Astrocyte of the spinal cord (primary cell): Measurements from ENCODE around the gene NRARP.

Source experiments
- DNase-seq: peaks from one replicate; pipeline ENCODE4 v3.0.0; 2011; ENCODE audit warnings: low read depth, low spot score
- H3K4me3 ChIP-seq: 2 replicates; pipeline ENCODE4 v1.5.1; 2011; ENCODE audit warnings: low read depth, mild to moderate bottlenecking, low read length, moderate library complexity
- in situ Hi-C: cut with HindIII; loops from 2 replicates; pipeline ENCODE4 v1.10.0; 2017; ENCODE audit warnings: low sequenced_read_pairs
- TF ChIP-seq, protein P1 (sequence below): IDR thresholded peaks from 2 replicates; pipeline ENCODE4 v1.5.1; 2012; ENCODE audit warnings: low read depth, mild to moderate bottlenecking, low read length, inconsistent platforms

The NRARP gene

DNA sequence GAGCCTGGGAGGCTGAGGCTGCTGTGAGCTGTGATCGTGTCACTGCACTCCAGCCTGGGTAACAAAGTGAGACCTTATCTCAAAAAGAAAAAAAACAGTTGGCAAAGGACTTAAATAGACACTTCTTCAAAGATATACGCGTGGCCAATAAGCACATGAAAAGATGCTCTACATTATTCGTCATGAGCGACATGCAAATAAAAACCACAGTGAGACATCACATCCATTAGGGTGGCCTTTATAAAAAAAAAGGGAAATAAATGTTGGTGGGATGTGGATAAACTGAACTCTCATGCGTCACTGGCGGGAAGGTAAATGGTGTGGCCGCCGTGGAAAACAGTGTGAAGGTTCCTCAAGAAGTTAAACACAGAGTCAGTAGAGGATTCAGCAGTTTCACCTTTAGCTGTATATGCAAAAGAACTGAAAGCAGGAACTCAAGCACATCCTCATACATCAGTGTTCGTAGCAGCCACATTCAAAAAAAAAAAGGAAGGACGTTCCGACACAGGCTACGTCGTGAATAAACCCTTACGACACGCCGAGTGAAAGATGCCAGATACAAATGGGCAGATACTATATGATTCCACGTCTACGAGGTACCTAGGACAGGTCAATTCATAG is 24.5 kb upstream of the NRARP start:
- TF ChIP-seq, protein P1, sequence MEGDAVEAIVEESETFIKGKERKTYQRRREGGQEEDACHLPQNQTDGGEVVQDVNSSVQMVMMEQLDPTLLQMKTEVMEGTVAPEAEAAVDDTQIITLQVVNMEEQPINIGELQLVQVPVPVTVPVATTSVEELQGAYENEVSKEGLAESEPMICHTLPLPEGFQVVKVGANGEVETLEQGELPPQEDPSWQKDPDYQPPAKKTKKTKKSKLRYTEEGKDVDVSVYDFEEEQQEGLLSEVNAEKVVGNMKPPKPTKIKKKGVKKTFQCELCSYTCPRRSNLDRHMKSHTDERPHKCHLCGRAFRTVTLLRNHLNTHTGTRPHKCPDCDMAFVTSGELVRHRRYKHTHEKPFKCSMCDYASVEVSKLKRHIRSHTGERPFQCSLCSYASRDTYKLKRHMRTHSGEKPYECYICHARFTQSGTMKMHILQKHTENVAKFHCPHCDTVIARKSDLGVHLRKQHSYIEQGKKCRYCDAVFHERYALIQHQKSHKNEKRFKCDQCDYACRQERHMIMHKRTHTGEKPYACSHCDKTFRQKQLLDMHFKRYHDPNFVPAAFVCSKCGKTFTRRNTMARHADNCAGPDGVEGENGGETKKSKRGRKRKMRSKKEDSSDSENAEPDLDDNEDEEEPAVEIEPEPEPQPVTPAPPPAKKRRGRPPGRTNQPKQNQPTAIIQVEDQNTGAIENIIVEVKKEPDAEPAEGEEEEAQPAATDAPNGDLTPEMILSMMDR: no peak
- no peak for DNase-seq
- no peak overlapping the region for H3K4me3 ChIP-seq
- in situ Hi-C loops: no loop called here

DNA sequence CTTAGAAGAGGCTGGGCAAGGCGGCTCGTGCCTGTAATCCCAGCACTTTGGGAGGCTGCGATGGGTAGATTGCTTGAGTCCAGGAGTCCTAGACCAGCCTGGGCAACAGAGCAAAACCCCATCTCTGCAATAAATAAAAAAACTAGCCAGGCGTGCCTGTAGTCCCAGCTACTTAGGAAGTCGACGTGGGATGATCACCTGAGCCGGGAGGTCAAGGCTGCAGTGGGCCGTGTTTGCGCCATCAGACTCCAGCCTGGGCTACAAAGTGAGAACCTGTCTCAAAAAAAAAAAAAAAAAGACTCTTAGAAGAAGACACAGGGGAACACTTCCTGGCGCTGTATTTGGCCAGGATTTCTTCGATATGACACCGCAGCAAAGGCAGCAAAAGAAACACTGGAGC is 23.7 kb upstream of the NRARP start:
- no peak for DNase-seq
- TF ChIP-seq, protein P1: no peak
- H3K4me3 ChIP-seq: no peak overlapping the region
- in situ Hi-C loops: no loop called here

DNA sequence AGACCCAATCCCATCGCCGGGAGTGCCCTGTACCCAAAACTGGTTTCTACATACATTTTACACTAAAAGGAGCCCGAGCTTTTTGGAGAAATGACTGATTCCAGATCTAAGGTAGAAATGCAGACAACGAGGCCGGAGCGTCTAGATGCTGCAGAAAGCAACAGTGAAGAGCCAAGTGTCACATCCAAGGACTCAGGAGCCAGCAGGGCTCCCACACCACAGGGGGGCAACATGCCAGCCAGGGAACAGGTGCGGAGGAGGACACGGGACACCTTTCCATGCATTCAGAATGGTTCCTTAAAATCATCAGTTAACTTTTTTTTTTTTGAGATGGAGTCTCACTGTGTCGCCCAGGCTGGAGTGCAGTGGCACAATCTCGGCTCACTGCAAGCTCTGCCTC is 23.1 kb upstream of the NRARP start:
- in situ Hi-C loops: no loop called here
- no peak for DNase-seq
- H3K4me3 ChIP-seq: no peak overlapping the region
- TF ChIP-seq, protein P1: no peak

DNA sequence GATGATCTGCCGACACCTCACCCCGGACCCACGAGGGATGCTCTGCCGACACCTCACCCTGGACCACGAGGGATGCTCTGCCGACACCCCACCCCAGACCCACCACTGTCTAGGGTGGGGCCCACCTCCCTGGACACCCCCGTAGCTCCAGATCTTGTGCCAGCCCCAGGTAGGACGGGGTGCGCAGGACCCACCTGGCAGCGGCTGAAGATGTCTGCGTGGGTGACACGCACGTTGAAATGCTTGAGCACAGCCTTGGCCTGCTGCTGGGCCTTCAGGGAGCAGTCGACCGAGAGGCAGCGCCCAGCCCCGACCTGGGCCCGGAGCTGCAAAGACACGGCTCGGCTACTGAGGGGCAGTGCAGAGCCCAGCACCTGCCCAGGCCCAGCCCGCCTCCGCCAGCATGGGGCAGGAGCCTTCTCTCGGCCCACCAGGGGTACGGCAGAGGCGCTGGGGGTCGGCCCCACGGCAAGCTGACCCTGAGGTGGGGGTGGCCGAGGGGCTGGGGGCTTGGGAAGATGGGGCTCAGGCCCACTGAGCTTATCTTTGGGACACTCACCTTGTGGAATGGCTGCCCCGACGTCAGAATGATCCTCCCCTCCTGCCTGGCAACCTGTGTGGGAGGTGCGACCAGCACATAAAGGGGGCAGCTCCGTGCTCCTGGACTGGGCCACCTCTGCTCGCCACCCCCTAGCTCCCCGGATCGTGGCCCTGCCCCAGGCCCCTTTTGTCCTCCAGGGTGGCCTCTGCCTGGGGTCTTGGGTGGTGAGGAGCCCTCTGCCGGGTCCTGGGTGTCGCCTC is 21.7 kb upstream of the NRARP start:
- in situ Hi-C loops: no loop called here
- no peak for DNase-seq
- H3K4me3 ChIP-seq: no peak overlapping the region
- TF ChIP-seq, protein P1: no peak

DNA sequence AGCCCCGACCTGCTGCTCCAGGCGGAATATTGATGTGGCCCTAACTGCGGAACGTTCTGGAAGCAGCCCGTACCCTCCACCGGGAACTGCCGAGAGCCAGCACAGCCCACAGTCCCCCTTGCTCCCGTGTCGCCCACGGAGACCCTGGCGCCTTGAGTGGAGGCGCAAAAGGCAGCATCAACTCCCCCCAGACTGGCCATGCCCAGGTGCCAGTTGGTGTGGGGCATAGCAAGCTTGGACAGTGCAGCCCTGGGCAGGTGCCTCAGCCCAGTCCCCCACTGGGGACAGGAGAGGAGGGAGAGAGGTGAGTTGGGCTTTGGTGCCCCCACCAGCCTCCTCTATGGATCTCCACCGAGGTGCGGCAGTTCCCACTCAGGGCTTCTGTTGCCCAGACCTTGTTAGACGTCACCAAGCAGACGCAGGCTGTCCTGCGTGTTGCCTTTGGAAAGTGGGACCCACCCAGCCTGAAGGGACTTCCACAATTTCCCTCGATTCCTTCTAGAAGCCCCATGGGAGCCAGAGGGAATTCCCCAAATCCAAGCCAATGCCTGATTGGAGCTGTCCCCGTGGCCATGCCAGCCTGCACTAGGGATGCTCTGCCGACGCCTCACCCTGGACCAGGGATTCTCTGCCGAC is 19.8 kb upstream of the NRARP start:
- no peak overlapping the region for H3K4me3 ChIP-seq
- in situ Hi-C loops: no loop called here
- TF ChIP-seq, protein P1: no peak
- no peak for DNase-seq

DNA sequence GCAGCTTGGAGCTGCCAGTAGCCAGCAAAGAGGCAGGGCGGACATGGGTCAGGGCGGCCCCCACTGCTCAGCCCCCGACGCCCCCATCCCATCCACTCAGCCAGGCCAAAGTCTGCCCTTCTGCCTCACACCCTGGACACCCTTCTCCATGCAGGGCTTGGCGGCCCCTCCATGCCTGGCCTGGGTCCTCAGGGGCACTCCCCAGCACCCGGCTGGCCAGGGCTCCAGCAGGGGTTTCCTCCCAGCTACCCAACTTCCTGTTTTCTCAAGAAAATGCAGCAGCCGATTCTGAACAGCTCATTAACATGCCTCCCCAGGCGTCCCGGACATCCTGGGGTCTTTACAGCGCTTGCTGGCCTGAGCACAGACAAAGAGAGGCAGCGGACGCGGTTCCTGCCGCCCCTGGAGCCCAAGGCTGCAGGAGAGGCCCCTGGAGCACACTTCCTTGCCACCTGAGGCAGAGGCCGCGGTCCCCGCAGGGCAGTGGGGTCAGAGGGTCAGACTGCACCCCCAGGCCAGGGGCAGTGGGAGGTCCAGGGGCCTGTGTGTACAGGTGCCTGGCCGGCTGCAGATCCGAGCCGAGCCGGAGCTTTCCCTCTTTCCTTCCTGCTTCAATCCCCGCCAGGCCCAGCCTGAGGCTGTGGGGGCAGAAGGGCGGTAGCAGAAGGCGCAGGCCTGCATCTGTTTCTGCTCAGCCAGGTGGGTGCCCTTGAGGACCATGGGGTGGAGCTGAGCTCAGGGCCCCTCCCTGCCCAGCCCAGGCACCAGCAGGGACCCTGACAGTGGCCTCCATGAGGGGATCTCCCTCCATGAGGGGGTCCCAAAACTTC is 18.7 kb upstream of the NRARP start:
- no peak for DNase-seq
- in situ Hi-C loops: no loop called here
- no peak overlapping the region for H3K4me3 ChIP-seq
- TF ChIP-seq, protein P1: no peak
